H9 (cell line): Measurements from ENCODE around the gene GABRB2. TPM values are rescaled to one million over a fixed set of nuclear protein-coding genes. Genes with fewer than 3 reads are reported as not detected.

Experiments
- DNase-seq: peaks from one replicate; pipeline ENCODE4 v3.0.0-alpha.2; 2017
- H2AFZ ChIP-seq: one replicate; pipeline ENCODE4 v1.6.1; 2013; ENCODE audit warnings: mild to moderate bottlenecking, low read length, control low read depth, moderate library complexity
- H2AK5ac ChIP-seq: 2 replicates; pipeline ENCODE4 v1.6.1; 2013; ENCODE audit warnings: low read length, control low read depth, mixed read lengths; ENCODE audit not compliant: insufficient read length
- H2BK120ac ChIP-seq: one replicate; pipeline ENCODE4 v1.6.1; 2013; ENCODE audit warnings: low read depth, mild to moderate bottlenecking, low read length, control low read depth, inconsistent platforms; ENCODE audit not compliant: poor library complexity, severe bottlenecking
- H2BK12ac ChIP-seq: 2 replicates; pipeline ENCODE4 v1.6.1; 2013; ENCODE audit warnings: low read length, control low read depth, mixed read lengths, low read depth; ENCODE audit not compliant: insufficient read length
- H2BK15ac ChIP-seq: 2 replicates; pipeline ENCODE4 v1.6.1; 2013; ENCODE audit warnings: low read depth, low read length, control low read depth
- H2BK20ac ChIP-seq: one replicate; pipeline ENCODE4 v1.6.1; 2013; ENCODE audit warnings: low read depth, mild to moderate bottlenecking, low read length, control low read depth, inconsistent platforms; ENCODE audit not compliant: poor library complexity, severe bottlenecking
- H2BK5ac ChIP-seq: 2 replicates; pipeline ENCODE4 v1.6.1; 2013; ENCODE audit warnings: low read length, control low read depth, mixed read lengths; ENCODE audit not compliant: insufficient read length
- H3K14ac ChIP-seq: 2 replicates; pipeline ENCODE4 v1.6.1; 2013; ENCODE audit warnings: low read length, control low read depth; ENCODE audit not compliant: insufficient read depth
- H3K18ac ChIP-seq: 2 replicates; pipeline ENCODE4 v1.6.1; 2013; ENCODE audit warnings: low read depth, mild to moderate bottlenecking, mixed read lengths, low read length, control low read depth; ENCODE audit not compliant: insufficient read length
- H3K23ac ChIP-seq: 2 replicates; pipeline ENCODE4 v1.6.1; 2013; ENCODE audit warnings: low read length, control low read depth, mixed read lengths, low read depth; ENCODE audit not compliant: insufficient read length
- H3K23me2 ChIP-seq: 2 replicates; pipeline ENCODE4 v1.6.1; 2013; ENCODE audit warnings: low read depth, mild to moderate bottlenecking, mixed read lengths, low read length, control low read depth; ENCODE audit not compliant: insufficient read length, poor library complexity, severe bottlenecking
- H3K27ac ChIP-seq: 2 replicates; pipeline ENCODE4 v1.5.1; 2013; ENCODE audit warnings: low read length, control low read depth, mixed read lengths, low read depth; ENCODE audit not compliant: insufficient read length
- H3K27me3 ChIP-seq: 2 replicates; pipeline ENCODE4 v1.6.1; 2013; ENCODE audit warnings: low read length, control low read depth, inconsistent platforms; ENCODE audit not compliant: insufficient read depth
- H3K4ac ChIP-seq: 2 replicates; pipeline ENCODE4 v1.6.1; 2013; ENCODE audit warnings: low read depth, mild to moderate bottlenecking, control low read depth, inconsistent platforms, low read length, moderate library complexity
- H3K4me1 ChIP-seq: 2 replicates; pipeline ENCODE4 v1.6.1; 2013; ENCODE audit warnings: low read length, control low read depth, inconsistent platforms; ENCODE audit not compliant: insufficient read depth
- H3K4me2 ChIP-seq: 2 replicates; pipeline ENCODE4 v1.6.1; 2013; ENCODE audit warnings: low read length, control low read depth, mixed read lengths; ENCODE audit not compliant: insufficient read length, insufficient read depth
- H3K56ac ChIP-seq: 2 replicates; pipeline ENCODE4 v1.6.1; 2013; ENCODE audit warnings: low read depth, mild to moderate bottlenecking, mixed read lengths, low read length, control low read depth; ENCODE audit not compliant: insufficient read length
- H3K79me1 ChIP-seq: 2 replicates; pipeline ENCODE4 v1.6.1; 2013; ENCODE audit warnings: low read depth, mild to moderate bottlenecking, moderate library complexity, low read length, control low read depth, inconsistent platforms; ENCODE audit not compliant: insufficient read depth, poor library complexity, severe bottlenecking
- H3K79me2 ChIP-seq: 2 replicates; pipeline ENCODE4 v1.6.1; 2013; ENCODE audit warnings: low read length, control low read depth, inconsistent platforms; ENCODE audit not compliant: insufficient read depth
- H3K9ac ChIP-seq: 2 replicates; pipeline ENCODE4 v1.6.1; 2013; ENCODE audit warnings: low read length, control low read depth, mixed read lengths; ENCODE audit not compliant: insufficient read length; ENCODE audit errors: extremely low read depth
- H3K9me3 ChIP-seq: one replicate; pipeline ENCODE4 v1.6.1; 2013; ENCODE audit warnings: low read depth, low read length, inconsistent platforms; ENCODE audit not compliant: control insufficient read depth
- H3T11ph ChIP-seq: one replicate; pipeline ENCODE4 v1.6.1; 2013; ENCODE audit warnings: mild to moderate bottlenecking, low read length, control low read depth, inconsistent platforms
- H4K20me1 ChIP-seq: one replicate; pipeline ENCODE4 v1.6.1; 2013; ENCODE audit not compliant: control insufficient read depth, insufficient read length, insufficient read depth
- H4K5ac ChIP-seq: 2 replicates; pipeline ENCODE4 v1.6.1; 2013; ENCODE audit warnings: low read depth, mild to moderate bottlenecking, mixed read lengths, low read length, control low read depth; ENCODE audit not compliant: insufficient read length
- H4K8ac ChIP-seq: replicated peaks from 2 replicates; pipeline ENCODE4 v1.6.1; 2013; ENCODE audit warnings: low read length, control low read depth, mixed read lengths, low read depth; ENCODE audit not compliant: insufficient read length
- H4K91ac ChIP-seq: 2 replicates; pipeline ENCODE4 v1.6.1; 2013; ENCODE audit warnings: low read depth, mild to moderate bottlenecking, moderate library complexity, mixed read lengths, low read length, control low read depth; ENCODE audit not compliant: insufficient read length
- H3K27ac Mint-ChIP-seq, 3 experiments: 2 replicates in 2 of 3; 3 replicates in 1 of 3; pipeline ENCODE4 v1.8.0; 2020 to 2021; ENCODE audit warnings: mixed read lengths in 3 of 3, mild to moderate bottlenecking in 1 of 3, moderate library complexity in 1 of 3
- H3K27me3 Mint-ChIP-seq: 2 replicates; pipeline ENCODE4 v1.8.0; 2021; ENCODE audit warnings: low read depth, mild to moderate bottlenecking, moderate library complexity, mixed read lengths
- H3K36me3 Mint-ChIP-seq, 3 experiments: 2 replicates in 2 of 3; 3 replicates in 1 of 3; pipeline ENCODE4 v1.8.0; 2020 to 2021; ENCODE audit warnings: low read depth in 3 of 3, mixed read lengths in 3 of 3; ENCODE audit not compliant: insufficient read depth in 1 of 3
- H3K4me1 Mint-ChIP-seq, 2 experiments: 2 replicates each; pipeline ENCODE4 v1.8.0; 2020; ENCODE audit warnings: mixed read lengths in 2 of 2
- H3K4me3 Mint-ChIP-seq, 2 experiments: 2 replicates in 1 of 2; 3 replicates in 1 of 2; pipeline ENCODE4 v1.8.0; 2020 to 2021; ENCODE audit warnings: mild to moderate bottlenecking in 2 of 2, mixed read lengths in 2 of 2, moderate library complexity in 1 of 2
- H3K9me3 Mint-ChIP-seq, 2 experiments: 2 replicates in 1 of 2; 3 replicates in 1 of 2; pipeline ENCODE4 v1.8.0; 2020; ENCODE audit warnings: mild to moderate bottlenecking in 2 of 2, mixed read lengths in 2 of 2, moderate library complexity in 1 of 2
- total RNA-seq: library from RNA; stranded (reverse); gene quantifications from 2 replicates; pipeline ENCODE4 v1.2.1, GENCODE V29; 2021
- TF ChIP-seq, protein P1 (sequence below): fragments of 200-600 bp; sonication (generic); conservative IDR thresholded peaks from 3 replicates; pipeline ENCODE4 v1.8.0; 2021; ENCODE audit warnings: antibody characterized with exemption, mild to moderate bottlenecking

The GABRB2 gene
- total RNA-seq, 1 experiment from 2014 or later, result 0.20 TPM

DNA sequence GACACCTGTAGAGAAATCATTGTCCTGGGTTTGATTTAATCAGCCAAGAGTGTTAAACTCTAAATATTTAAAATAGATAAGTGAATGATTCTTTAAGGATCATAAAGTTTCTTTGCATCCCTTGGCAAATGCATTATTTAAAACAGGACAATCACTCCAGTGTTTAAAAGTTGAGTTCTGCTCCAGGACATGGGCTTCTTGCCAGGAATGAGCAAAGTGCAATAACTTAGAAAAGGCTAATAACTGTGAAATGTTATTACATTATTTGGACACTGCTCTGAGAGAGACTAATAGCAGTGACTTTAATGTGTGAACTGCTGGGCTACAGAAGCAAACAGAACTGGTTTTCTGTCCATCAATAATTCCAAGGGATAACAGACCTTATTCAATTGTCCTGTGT is 283.3 kb downstream of the GABRB2 start:
- no peaks in the 10 kb centered on the region for H3K9me3 ChIP-seq
- H2AK5ac ChIP-seq, result no peak overlapping the region
- no peaks in the 10 kb centered on the region for H3K79me2 ChIP-seq
- H4K8ac ChIP-seq, result no peak overlapping the region
- no peak overlapping the region for H3K18ac ChIP-seq
- H3K9ac ChIP-seq, result no peak overlapping the region
- Mint-ChIP-seq H3K27me3 (no peaks in the 10 kb centered on the region), H3K4me1 (peaks cover 7 to 10% of the 10 kb centered on the region in 2 experiments), H3K36me3 (no peaks in the 10 kb centered on the region), H3K4me3 (no peak overlapping the region), H3K27ac (no peak overlapping the region), H3K9me3 (peaks cover 0 to under 1% of the 10 kb centered on the region in 2 experiments; a peak in 2 of 5 replicates)
- no peak overlapping the region for H3T11ph ChIP-seq
- no peak overlapping the region for H4K5ac ChIP-seq
- no peaks in the 10 kb centered on the region for H3K23me2 ChIP-seq
- no peak overlapping the region for H3K27ac ChIP-seq
- no peaks in the 10 kb centered on the region for H3K79me1 ChIP-seq
- no peak overlapping the region for H3K56ac ChIP-seq
- H3K4ac ChIP-seq, result no peak overlapping the region
- H4K20me1 ChIP-seq, result no peaks in the 10 kb centered on the region
- H3K4me2 ChIP-seq, result no peak overlapping the region
- no peak for DNase-seq
- no peak overlapping the region for H2BK20ac ChIP-seq
- no peak overlapping the region for H2AFZ ChIP-seq
- no peak overlapping the region for H2BK12ac ChIP-seq
- H3K27me3 ChIP-seq, result no peaks in the 10 kb centered on the region
- no peak overlapping the region for H2BK120ac ChIP-seq
- TF ChIP-seq, protein P1, sequence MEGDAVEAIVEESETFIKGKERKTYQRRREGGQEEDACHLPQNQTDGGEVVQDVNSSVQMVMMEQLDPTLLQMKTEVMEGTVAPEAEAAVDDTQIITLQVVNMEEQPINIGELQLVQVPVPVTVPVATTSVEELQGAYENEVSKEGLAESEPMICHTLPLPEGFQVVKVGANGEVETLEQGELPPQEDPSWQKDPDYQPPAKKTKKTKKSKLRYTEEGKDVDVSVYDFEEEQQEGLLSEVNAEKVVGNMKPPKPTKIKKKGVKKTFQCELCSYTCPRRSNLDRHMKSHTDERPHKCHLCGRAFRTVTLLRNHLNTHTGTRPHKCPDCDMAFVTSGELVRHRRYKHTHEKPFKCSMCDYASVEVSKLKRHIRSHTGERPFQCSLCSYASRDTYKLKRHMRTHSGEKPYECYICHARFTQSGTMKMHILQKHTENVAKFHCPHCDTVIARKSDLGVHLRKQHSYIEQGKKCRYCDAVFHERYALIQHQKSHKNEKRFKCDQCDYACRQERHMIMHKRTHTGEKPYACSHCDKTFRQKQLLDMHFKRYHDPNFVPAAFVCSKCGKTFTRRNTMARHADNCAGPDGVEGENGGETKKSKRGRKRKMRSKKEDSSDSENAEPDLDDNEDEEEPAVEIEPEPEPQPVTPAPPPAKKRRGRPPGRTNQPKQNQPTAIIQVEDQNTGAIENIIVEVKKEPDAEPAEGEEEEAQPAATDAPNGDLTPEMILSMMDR, result no peak
- H2BK15ac ChIP-seq, result no peak overlapping the region
- H3K23ac ChIP-seq, result no peak overlapping the region
- no peak overlapping the region for H2BK5ac ChIP-seq
- H3K14ac ChIP-seq, result no peak overlapping the region
- no peaks in the 10 kb centered on the region for H3K4me1 ChIP-seq
- H4K91ac ChIP-seq, result no peak overlapping the region
